IMR-90 (cell line): ENCODE data around the gene NAV2. TPM values are rescaled to one million over a fixed set of nuclear protein-coding genes. Genes with fewer than 3 reads are reported as not detected.

Source experiments
- ATAC-seq: fragments of 200-7000 bp; cut with Tn5 transposase; 2 replicates; pipeline ENCODE4 v1.9.1; 2020; ENCODE audit warnings: low read depth, mild to moderate bottlenecking, moderate library complexity
- BruUV-seq: library from RNA; stranded (reverse); fragments of 400-500 nt; replicated peaks from 2 replicates; lab custom pipeline; 2021; lab: Mats Ljungman, UMichigan
- CTCF ChIA-PET: fragments of 300-600 bp; formaldehyde crosslinking; extraction: SDS; loops from one replicate; lab custom pipeline; 2021; ENCODE audit warnings: antibody characterized with exemption; lab: Yijun Ruan, JAX
- POLR2A ChIA-PET: fragments of 300-600 bp; sonication (Branson Sonifier 250); formaldehyde crosslinking; loops from one replicate; lab custom pipeline; 2022; ENCODE audit warnings: antibody characterized with exemption; ENCODE audit not compliant: unreplicated experiment; lab: Charles Lee
- DNase-seq: peaks from one replicate; pipeline ENCODE4 v3.0.0; 2013
- H2AFZ ChIP-seq: replicated peaks from 2 replicates; pipeline ENCODE3; 2013; ENCODE audit warnings: low read length, mild to moderate bottlenecking; ENCODE audit not compliant: poor library complexity
- H2AK5ac ChIP-seq: 2 replicates; pipeline ENCODE4 v1.6.1; 2013; ENCODE audit warnings: low read depth, low read length, inconsistent platforms
- H2AK9ac ChIP-seq: replicated peaks from 2 replicates; pipeline ENCODE3; 2013; ENCODE audit warnings: mild to moderate bottlenecking, low read depth, low read length, moderate library complexity; ENCODE audit not compliant: poor library complexity
- H2BK120ac ChIP-seq: 2 replicates; pipeline ENCODE4 v1.6.1; 2013; ENCODE audit warnings: low read depth, low read length, inconsistent platforms
- H2BK15ac ChIP-seq: 3 replicates; pipeline ENCODE4 v1.6.1; 2013; ENCODE audit warnings: low read depth, low read length, inconsistent platforms
- H2BK20ac ChIP-seq: 2 replicates; pipeline ENCODE4 v1.6.1; 2013; ENCODE audit warnings: low read depth, mild to moderate bottlenecking, inconsistent platforms, low read length, moderate library complexity
- H2BK5ac ChIP-seq: 2 replicates; pipeline ENCODE4 v1.6.1; 2013; ENCODE audit warnings: mild to moderate bottlenecking, low read depth, low read length, inconsistent platforms; ENCODE audit not compliant: poor library complexity, severe bottlenecking
- H3K14ac ChIP-seq: replicated peaks from 2 replicates; pipeline ENCODE4 v1.6.1; 2013; ENCODE audit warnings: low read depth, low read length, inconsistent platforms
- H3K18ac ChIP-seq: 2 replicates; pipeline ENCODE4 v1.6.1; 2013; ENCODE audit warnings: low read depth, low read length, control low read depth
- H3K23ac ChIP-seq: 2 replicates; pipeline ENCODE4 v1.6.1; 2013; ENCODE audit warnings: low read depth, low read length, inconsistent platforms
- H3K27ac ChIP-seq: 2 replicates; pipeline ENCODE4 v1.5.1; 2013; ENCODE audit warnings: mild to moderate bottlenecking, control low read depth, low read length; ENCODE audit not compliant: insufficient read depth
- H3K27me3 ChIP-seq: 2 replicates; pipeline ENCODE4 v1.6.1; 2013; ENCODE audit warnings: low read length; ENCODE audit not compliant: control insufficient read depth, insufficient read depth
- H3K36me3 ChIP-seq: 2 replicates; pipeline ENCODE4 v1.6.1; 2013; ENCODE audit warnings: low read length, mixed read lengths; ENCODE audit not compliant: control insufficient read depth, insufficient read depth
- H3K4ac ChIP-seq: 2 replicates; pipeline ENCODE4 v1.6.1; 2013; ENCODE audit warnings: low read depth, low read length, inconsistent platforms
- H3K4me1 ChIP-seq: 2 replicates; pipeline ENCODE4 v1.6.1; 2013; ENCODE audit warnings: low read length, mixed read lengths; ENCODE audit not compliant: control insufficient read depth, insufficient read depth
- H3K4me2 ChIP-seq: 2 replicates; pipeline ENCODE4 v1.6.1; 2013; ENCODE audit warnings: low read depth, mild to moderate bottlenecking, control low read depth, low read length, moderate library complexity
- H3K4me3 ChIP-seq: 2 replicates; pipeline ENCODE4 v1.5.1; 2013; ENCODE audit warnings: low read depth, mild to moderate bottlenecking, control low read depth, low read length, moderate library complexity; ENCODE audit not compliant: insufficient read depth
- H3K56ac ChIP-seq: 2 replicates; pipeline ENCODE4 v1.6.1; 2013; ENCODE audit warnings: low read length, inconsistent platforms; ENCODE audit not compliant: insufficient read depth; ENCODE audit errors: extremely low read depth
- H3K79me1 ChIP-seq, 2 experiments: 2 replicates each; pipeline ENCODE4 v1.6.1; 2013; ENCODE audit warnings: low read length in 2 of 2, inconsistent platforms in 1 of 2, low read depth in 1 of 2
- H3K9ac ChIP-seq: 2 replicates; pipeline ENCODE4 v1.6.1; 2013; ENCODE audit warnings: low read depth, low read length, control low read depth
- H3K9me1 ChIP-seq: 2 replicates; pipeline ENCODE4 v1.6.1; 2013; ENCODE audit warnings: low read length, inconsistent platforms; ENCODE audit not compliant: insufficient read depth
- H3K9me3 ChIP-seq: 2 replicates; pipeline ENCODE4 v1.6.1; 2013; ENCODE audit warnings: low read length; ENCODE audit not compliant: control insufficient read depth, insufficient read depth
- H4K20me1 ChIP-seq: 2 replicates; pipeline ENCODE4 v1.6.1; 2013; ENCODE audit warnings: low read length, inconsistent platforms; ENCODE audit not compliant: insufficient read depth
- H4K5ac ChIP-seq: 2 replicates; pipeline ENCODE4 v1.6.1; 2013; ENCODE audit warnings: mild to moderate bottlenecking, low read depth, low read length, control low read depth
- H4K8ac ChIP-seq, 2 experiments: 2 replicates each; pipeline ENCODE4 v1.6.1; 2013; ENCODE audit warnings: low read depth in 2 of 2, low read length in 2 of 2, control low read depth in 1 of 2, inconsistent platforms in 1 of 2
- H4K91ac ChIP-seq: 2 replicates; pipeline ENCODE4 v1.6.1; 2013; ENCODE audit warnings: low read depth, low read length, inconsistent platforms; ENCODE audit not compliant: insufficient read depth
- BHLHE40 ChIP-seq: fragments of 150-350 bp; IDR thresholded peaks from 2 replicates; pipeline ENCODE4 v1.6.1; 2016; ENCODE audit warnings: mild to moderate bottlenecking, low read depth, low read length
- CEBPB ChIP-seq: IDR thresholded peaks from 2 replicates; pipeline ENCODE4 v1.6.1; 2012; ENCODE audit warnings: low read depth, low read length, improper control_type of control experiment
- CHD1 ChIP-seq: IDR thresholded peaks from 2 replicates; pipeline ENCODE4 v1.6.1; 2012; ENCODE audit warnings: low read depth, low read length, improper control_type of control experiment
- CTCF ChIP-seq: conservative IDR thresholded peaks from 2 replicates; pipeline ENCODE4 v1.5.1; 2012; ENCODE audit warnings: mild to moderate bottlenecking, low read depth, low read length, improper control_type of control experiment
- ELK1 ChIP-seq: fragments of 150-350 bp; IDR thresholded peaks from 2 replicates; pipeline ENCODE4 v1.6.1; 2016; ENCODE audit warnings: low read depth, mild to moderate bottlenecking, low read length, moderate library complexity, borderline replicate concordance
- FOS ChIP-seq: fragments of 150-350 bp; IDR thresholded peaks from 2 replicates; pipeline ENCODE4 v1.6.1; 2016; ENCODE audit warnings: low read depth, low read length
- MAFK ChIP-seq: IDR thresholded peaks from 2 replicates; pipeline ENCODE4 v1.6.1; 2012; ENCODE audit warnings: low read depth, low read length, improper control_type of control experiment
- MAZ ChIP-seq: IDR thresholded peaks from 2 replicates; pipeline ENCODE4 v1.6.1; 2012; ENCODE audit warnings: low read depth, mild to moderate bottlenecking, low read length, improper control_type of control experiment, moderate library complexity, borderline replicate concordance
- MXI1 ChIP-seq: IDR thresholded peaks from 2 replicates; pipeline ENCODE4 v1.6.1; 2012; ENCODE audit warnings: low read depth, mild to moderate bottlenecking, low read length, moderate library complexity, borderline replicate concordance
- NFE2L2 ChIP-seq: fragments of 150-350 bp; IDR thresholded peaks from 2 replicates; pipeline ENCODE4 v1.6.1; 2016; ENCODE audit warnings: low read depth, mild to moderate bottlenecking, low read length
- POLR2A ChIP-seq: IDR thresholded peaks from 2 replicates; pipeline ENCODE4 v1.6.1; 2012; ENCODE audit warnings: mild to moderate bottlenecking, low read depth, low read length
- RAD21 ChIP-seq: IDR thresholded peaks from 2 replicates; pipeline ENCODE4 v1.6.1; 2012; ENCODE audit warnings: low read length, improper control_type of control experiment
- RCOR1 ChIP-seq: IDR thresholded peaks from 2 replicates; pipeline ENCODE4 v1.6.1; 2012; ENCODE audit warnings: mild to moderate bottlenecking, low read length, improper control_type of control experiment; ENCODE audit not compliant: insufficient replicate concordance
- RFX5 ChIP-seq: IDR thresholded peaks from 2 replicates; pipeline ENCODE4 v1.8.0; 2012; ENCODE audit warnings: low read depth, mild to moderate bottlenecking, low read length, moderate library complexity
- SMC3 ChIP-seq: fragments of 150-350 bp; IDR thresholded peaks from 2 replicates; pipeline ENCODE4 v1.6.1; 2016; ENCODE audit warnings: low read depth, mild to moderate bottlenecking, antibody characterized with exemption, low read length, moderate library complexity
- USF2 ChIP-seq: fragments of 150-350 bp; IDR thresholded peaks from 2 replicates; pipeline ENCODE4 v1.6.1; 2017; ENCODE audit warnings: mild to moderate bottlenecking, antibody characterized with exemption, low read length, low read depth
- WGBS, 2 experiments: methylation state at CpG; one replicate each; pipeline versions ENCODE4 v1.1.5 to v1.1.7; 2013; ENCODE audit warnings: missing lambda C conversion rate in 2 of 2; ENCODE audit not compliant: insufficient read length in 1 of 2; ENCODE audit errors: extremely low coverage in 2 of 2; 5-methylcytosine and 5-hydroxymethylcytosine counted together
- dilution Hi-C: fragments of 300-500 bp; cut with HindIII; formaldehyde crosslinking; loops from one replicate; pipeline ENCODE4 v1.14.3; 2018; ENCODE audit warnings: low sequenced_read_pairs; ENCODE audit not compliant: unreplicated experiment
- in situ Hi-C: fragments of 300-500 bp; cut with MboI; formaldehyde crosslinking; loops from 3 replicates; pipeline ENCODE4 v1.14.3; 2019; ENCODE audit warnings: low sequenced_read_pairs, inconsistent platforms, mixed read lengths
- intact Hi-C: fragments of 100-400 bp; cut with micrococcal nuclease; formaldehyde crosslinking; loops from 2 replicates; pipeline ENCODE4 v1.10.0; 2022
- polyA plus RNA-seq, 3 experiments: library from polyadenylated mRNA; depleted of rRNA; stranded (reverse); fragments of >200 nt; gene quantifications; 2 replicates each; pipeline ENCODE4 v1.2.3, GENCODE V29; 2012; ENCODE audit warnings: low replicate concordance in 1 of 3
- total RNA-seq: library from RNA; depleted of rRNA; stranded (reverse); fragments of >200 nt; gene quantifications from 2 replicates; pipeline ENCODE4 v1.2.3, GENCODE V29; 2012

NAV2 gene
- total and polyA plus RNA-seq, 2 of the 4 experiments (the other 2 are of a cell fraction) = 4.5 to 12.6 TPM

GRCh38 chr11:19821993-19822392 is 109.4 kb downstream of the NAV2 start:
- DNase-seq (no peak), ATAC-seq (no peak)
- intact Hi-C loops (no loop called here), dilution Hi-C loops (no loop called here), in situ Hi-C loops (no loop called here)
- ChIA-PET POLR2A (no interaction called here), CTCF (no interaction called here)
- no peak overlapping the region for H2BK15ac ChIP-seq
- H3K4me1 ChIP-seq = peaks cover 2% of the 10 kb centered on the region; the same call in 1 of the 2 replicates
- no peak overlapping the region for H4K8ac ChIP-seq
- no peak overlapping the region for H3K4ac ChIP-seq
- H3K9me1 ChIP-seq = peaks cover 13% of the 10 kb centered on the region; the same call in 1 of the 2 replicates
- H3K36me3 ChIP-seq = no peaks in the 10 kb centered on the region
- no peak overlapping the region for H3K56ac ChIP-seq
- BruUV-seq = no TSS peak
- H3K9ac ChIP-seq = no peak overlapping the region
- no peak overlapping the region for H3K4me2 ChIP-seq
- H3K27ac ChIP-seq = no peak overlapping the region
- H2BK120ac ChIP-seq = no peak overlapping the region
- no peak overlapping the region for H2AK9ac ChIP-seq
- no peaks in the 10 kb centered on the region for H3K9me3 ChIP-seq
- no peak overlapping the region for H3K14ac ChIP-seq
- no peak overlapping the region for H2BK20ac ChIP-seq
- no peak overlapping the region for H4K5ac ChIP-seq
- H3K79me1 ChIP-seq = peaks cover 62 to 63% of the 10 kb centered on the region in 2 experiments
- H4K20me1 ChIP-seq = peaks cover 58% of the 10 kb centered on the region
- H2AK5ac ChIP-seq = no peak overlapping the region
- H3K4me3 ChIP-seq = no peak overlapping the region
- no peak overlapping the region for H3K18ac ChIP-seq
- no peaks in the 10 kb centered on the region for H3K27me3 ChIP-seq
- TF ChIP-seq SMC3 (no peak), RCOR1 (no peak), RAD21 (no peak), FOS (no peak), BHLHE40 (no peak), ELK1 (no peak), MXI1 (no peak), CTCF (no peak), POLR2A (no peak), NFE2L2 (no peak), RFX5 (no peak), MAZ (no peak), CEBPB (no peak), USF2 (no peak), MAFK (no peak), CHD1 (no peak)
- H3K23ac ChIP-seq = no peak overlapping the region
- H4K91ac ChIP-seq = no peak overlapping the region
- no peak overlapping the region for H2AFZ ChIP-seq
- WGBS, 2 experiments = no CpG with 5 or more reads among the region's 3 CpGs
- no peak overlapping the region for H2BK5ac ChIP-seq
